ENCODE results near the gene MEIS2. TPM values are rescaled to one million over a fixed set of nuclear protein-coding genes. Genes with fewer than 3 reads are reported as not detected.

Gene MEIS2
- total and polyA plus RNA-seq, 2 donors (not counting 3 experiments of a cell fraction or from before 2014, with no cell fraction given) = 22.5 to 26.2 TPM

- intact Hi-C loops (cut with micrococcal nuclease) (no loop called here), dilution Hi-C loops (cut with MboI; ENCODE audit: extremely low pct_ligation_motif_present, low sequenced_read_pairs) (no loop called here)
- no peaks in the 10 kb centered on the region for H4K20me1 ChIP-seq (replicated peaks; ENCODE audit: control insufficient read depth, extremely low read depth, insufficient read depth, low read length)
- H3K79me2 ChIP-seq (ENCODE audit: control insufficient read depth, insufficient read depth, low read length) = no peaks in the 10 kb centered on the region
- H3K4me2 ChIP-seq (ENCODE audit: insufficient read depth, low read length) = no peak overlapping the region
- POLR2A ChIA-PET = no interaction called here
- CTCF ChIA-PET = interaction anchor here (1.0 to 2.4 kb wide), 4 partner anchors 10 to 1384 kb away, joined by 3 to 7 read pairs (median 3); no protein-coding TSS in a partner anchor
- no peaks in the 10 kb centered on the region for H3K4me1 ChIP-seq (ENCODE audit: control insufficient read depth, extremely low read depth, insufficient read depth, low read length)
- BruUV-seq (replicated peaks) = no TSS peak
- no peak overlapping the region for H3K9ac ChIP-seq (replicated peaks; ENCODE audit: extremely low read depth, insufficient read depth, low read length)
- no peak overlapping the region for H3K27ac ChIP-seq (ENCODE audit: insufficient read depth, low read depth, low read length)
- no peaks in the 10 kb centered on the region for H3K9me3 ChIP-seq (replicated peaks; ENCODE audit: control insufficient read depth, insufficient read depth, low read length)
- DNase-seq (ENCODE audit: low read depth, low spot score) (no peak), FAIRE-seq (no peak)
- no peak overlapping the region for H3K4me3 ChIP-seq (replicated peaks in 1 of 3; ENCODE audit: insufficient read depth in 1 of 3, low read depth in 1 of 3, low read length in 3 of 3)
- H3K36me3 ChIP-seq (ENCODE audit: control insufficient read depth in 2 of 2, extremely low read depth in 1 of 2, insufficient read depth in 2 of 2, low read length in 2 of 2) = no peaks in the 10 kb centered on the region
- H2AFZ ChIP-seq (ENCODE audit: low read depth, low read length) = no peak overlapping the region
- H3K9me1 ChIP-seq (replicated peaks; ENCODE audit: control insufficient read depth, extremely low read depth, insufficient read depth, low read length) = no peaks in the 10 kb centered on the region
- no peak for TF ChIP-seq POLR2A (IDR thresholded peaks at IDR 0.05; ENCODE audit: low read depth, low read length)
- no peak for TF ChIP-seq CTCF (IDR thresholded peaks at IDR 0.05; ENCODE audit: extremely low read depth in 1 of 2, insufficient read depth in 1 of 2, low read depth in 1 of 2, low read length in 2 of 2)
- TF ChIP-seq MYC (IDR thresholded peaks at IDR 0.05; ENCODE audit: low read depth, low read length) = no peak
- no peak for TF ChIP-seq JUN (IDR thresholded peaks at IDR 0.05; ENCODE audit: borderline replicate concordance, insufficient read depth, insufficient read length, low read depth)
- no peak for TF ChIP-seq EZH2 (IDR thresholded peaks at IDR 0.05; ENCODE audit: borderline replicate concordance, low read depth, low read length, severe bottlenecking)
- TF ChIP-seq FOS (IDR thresholded peaks at IDR 0.05; ENCODE audit: borderline replicate concordance, insufficient read depth, low read length) = no peak
- TF ChIP-seq GATA2 (IDR thresholded peaks at IDR 0.05; ENCODE audit: insufficient read depth, insufficient read length, low read depth, low read length) = no peak
- TF ChIP-seq POLR2AphosphoS5 (IDR thresholded peaks at IDR 0.05; ENCODE audit: insufficient read depth, low read depth, low read length) = no peak
- TF ChIP-seq MAX (IDR thresholded peaks at IDR 0.05; ENCODE audit: insufficient read depth, insufficient read length) = no peak
- no peaks in the 10 kb centered on the region for H3K27me3 ChIP-seq (ENCODE audit: control insufficient read depth in 2 of 2, insufficient read depth in 2 of 2, low read length in 2 of 2)
These were observed 197.2 kb downstream of the MEIS2 start for GRCh38 chr15:36903195-36903594.
